ENCODE measurements around the gene RNPS1.

DNA sequence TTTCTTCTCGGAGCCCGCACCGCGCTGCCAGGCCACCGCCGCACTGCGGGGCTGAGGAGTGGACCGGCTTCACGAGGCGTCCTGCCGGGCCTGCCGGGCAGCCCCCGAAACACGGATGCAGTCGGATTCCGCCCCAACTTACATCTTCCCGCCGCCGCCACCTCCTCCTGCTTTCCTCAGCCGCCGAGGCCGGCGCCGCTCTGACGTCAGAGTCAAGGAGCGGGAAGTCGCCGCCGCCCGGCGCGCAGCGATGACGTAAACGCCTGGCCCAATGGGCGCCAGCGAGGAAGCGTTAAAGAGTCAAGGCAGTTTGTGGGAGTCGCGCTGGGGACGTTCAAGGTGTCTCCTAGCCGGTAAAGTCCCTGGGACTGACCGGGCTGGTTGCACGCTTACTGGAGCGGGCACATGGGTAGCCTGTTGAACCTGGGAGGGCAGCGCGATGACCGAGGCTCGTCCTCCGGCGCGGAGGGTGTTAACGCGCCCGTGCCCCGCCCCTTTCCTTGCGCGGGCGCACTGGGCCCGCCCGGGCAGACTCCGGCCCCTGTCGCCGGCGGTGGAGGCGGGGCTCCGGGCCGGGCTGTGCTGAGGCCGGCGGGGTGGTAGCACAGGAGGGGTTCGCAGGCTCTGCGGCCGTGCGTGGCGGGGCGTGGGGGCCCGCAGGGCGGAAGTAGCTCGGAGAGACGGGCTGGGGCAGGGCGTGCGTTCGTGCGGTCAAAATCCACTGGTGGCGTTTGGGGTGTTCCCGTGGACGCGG, at the start of gene RNPS1:
- TF ChIP-seq, protein P1, sequence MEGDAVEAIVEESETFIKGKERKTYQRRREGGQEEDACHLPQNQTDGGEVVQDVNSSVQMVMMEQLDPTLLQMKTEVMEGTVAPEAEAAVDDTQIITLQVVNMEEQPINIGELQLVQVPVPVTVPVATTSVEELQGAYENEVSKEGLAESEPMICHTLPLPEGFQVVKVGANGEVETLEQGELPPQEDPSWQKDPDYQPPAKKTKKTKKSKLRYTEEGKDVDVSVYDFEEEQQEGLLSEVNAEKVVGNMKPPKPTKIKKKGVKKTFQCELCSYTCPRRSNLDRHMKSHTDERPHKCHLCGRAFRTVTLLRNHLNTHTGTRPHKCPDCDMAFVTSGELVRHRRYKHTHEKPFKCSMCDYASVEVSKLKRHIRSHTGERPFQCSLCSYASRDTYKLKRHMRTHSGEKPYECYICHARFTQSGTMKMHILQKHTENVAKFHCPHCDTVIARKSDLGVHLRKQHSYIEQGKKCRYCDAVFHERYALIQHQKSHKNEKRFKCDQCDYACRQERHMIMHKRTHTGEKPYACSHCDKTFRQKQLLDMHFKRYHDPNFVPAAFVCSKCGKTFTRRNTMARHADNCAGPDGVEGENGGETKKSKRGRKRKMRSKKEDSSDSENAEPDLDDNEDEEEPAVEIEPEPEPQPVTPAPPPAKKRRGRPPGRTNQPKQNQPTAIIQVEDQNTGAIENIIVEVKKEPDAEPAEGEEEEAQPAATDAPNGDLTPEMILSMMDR (IDR thresholded peaks at IDR 0.05) = peak in 3 of 6 experiments; percentile 2 to 28 (median 13)
- TF ChIP-seq POLR2A (IDR thresholded peaks at IDR 0.05) = peak in 3 of 4 donors; percentile 96 to 99 (median 98)
